DMS 273 treated with DMSO at 0.1 percent for 48 hours (cell line): ENCODE data around the gene RINT1.

Source experiments
- DNase-seq: peaks from one replicate; lab custom pipeline; 2025; lab: John Stamatoyannopoulos, UW

RINT1 gene

DNA sequence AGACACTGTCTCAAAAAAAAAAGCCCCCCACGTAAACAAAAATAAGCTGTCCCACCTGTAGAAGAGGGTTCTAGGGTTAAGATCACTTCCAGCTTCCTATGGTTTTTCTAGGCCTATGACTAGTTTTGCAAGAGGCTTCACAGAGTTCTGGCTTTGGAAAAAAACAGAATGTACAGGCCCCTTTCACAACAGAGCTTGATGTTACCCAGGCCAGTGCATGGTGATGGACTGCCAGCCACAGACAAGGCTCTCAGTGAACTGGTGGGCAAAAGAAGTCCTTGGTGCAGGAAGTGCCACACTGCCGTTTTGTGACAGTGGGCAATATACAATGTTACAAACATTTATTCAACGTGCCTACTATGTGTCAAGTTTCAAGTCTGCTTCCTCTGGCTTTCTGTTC lies 67.5 kb downstream of the RINT1 start:
- DNase-seq = no peak

DNA sequence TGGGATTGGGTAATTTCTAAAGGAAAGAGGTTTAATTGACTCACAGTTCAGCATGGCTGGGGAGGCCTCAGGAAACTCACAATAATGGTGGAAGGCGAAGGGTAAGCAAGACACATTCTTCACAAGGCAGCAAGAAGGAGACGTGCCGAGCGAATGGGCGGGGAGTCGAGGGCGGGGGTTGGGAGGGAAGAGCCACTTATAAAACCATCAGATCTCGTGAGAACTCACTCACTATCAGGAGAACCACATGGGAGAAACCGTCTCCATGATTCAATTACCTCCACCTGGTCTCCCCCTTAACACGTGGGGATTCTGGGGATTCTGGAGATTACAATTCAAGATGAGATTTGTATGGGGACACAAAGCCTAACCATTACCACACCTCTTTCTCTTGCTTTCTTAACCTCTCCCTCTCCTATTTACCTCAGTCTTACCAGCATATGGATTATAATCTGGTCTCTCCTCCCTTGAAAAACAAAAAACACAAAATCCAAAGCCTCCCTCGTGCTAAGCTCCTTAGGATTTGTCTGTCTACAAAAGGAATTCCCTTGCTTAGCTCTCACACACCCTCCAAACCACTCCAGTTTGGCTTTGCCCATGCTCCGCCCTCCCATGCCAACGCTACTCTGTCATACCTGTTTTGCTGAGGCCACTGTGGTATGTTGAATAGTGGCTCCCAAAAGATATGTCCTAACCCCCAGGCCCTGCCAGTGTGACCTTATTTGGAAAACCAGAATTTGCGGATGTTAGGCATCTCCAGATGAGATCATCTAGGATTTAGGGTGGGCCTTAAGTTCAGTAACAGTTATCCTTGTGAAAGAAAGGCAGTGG lies 68.9 kb downstream of the RINT1 start:
- no peak for DNase-seq

DNA sequence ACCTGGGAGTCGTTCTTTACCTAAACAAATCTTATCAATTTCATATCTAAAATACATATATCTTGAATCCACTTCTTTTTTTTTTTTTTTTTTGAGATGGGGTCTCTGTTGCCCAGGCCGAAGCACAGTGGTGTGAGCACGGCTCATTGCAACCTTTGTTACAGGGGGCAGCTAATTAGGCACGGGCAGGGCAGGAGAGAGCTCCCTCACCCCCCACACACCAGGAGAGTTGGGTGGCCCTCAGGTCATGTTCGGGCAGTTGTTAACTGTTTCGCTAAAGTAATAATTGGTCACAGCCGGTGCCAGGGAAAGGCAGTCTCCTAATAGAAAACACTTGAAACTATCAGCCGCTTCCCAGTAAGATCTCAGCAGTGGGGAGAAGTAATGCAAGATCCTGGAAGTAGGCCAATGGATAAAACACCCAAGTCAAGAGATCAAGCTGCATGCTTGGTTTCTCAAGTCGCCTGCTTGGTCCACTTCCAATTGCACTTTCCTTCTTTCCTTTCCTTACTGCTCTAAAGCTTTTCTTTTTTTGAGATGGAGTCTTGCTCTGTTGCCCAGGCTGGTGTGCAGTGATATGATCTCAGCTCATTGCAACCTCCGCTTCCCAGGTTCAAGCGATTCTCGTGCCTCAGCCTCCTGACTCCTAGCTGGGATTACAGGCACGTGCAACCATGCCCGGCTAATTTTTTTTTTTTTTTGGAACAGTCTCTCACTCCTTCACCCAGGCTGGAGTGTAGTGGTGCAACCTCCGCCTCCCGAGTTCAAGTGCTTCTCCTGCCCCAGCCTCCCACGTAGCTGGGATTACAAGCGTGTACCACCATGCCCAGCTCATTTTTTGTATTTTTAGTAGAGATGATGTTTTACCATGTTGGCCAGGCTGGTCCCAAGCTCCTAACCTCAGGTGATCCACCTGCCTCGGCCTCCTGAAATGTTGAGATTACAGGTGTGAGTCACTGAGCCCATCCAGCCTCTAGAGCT lies 70.6 kb downstream of the RINT1 start:
- no peak for DNase-seq

DNA sequence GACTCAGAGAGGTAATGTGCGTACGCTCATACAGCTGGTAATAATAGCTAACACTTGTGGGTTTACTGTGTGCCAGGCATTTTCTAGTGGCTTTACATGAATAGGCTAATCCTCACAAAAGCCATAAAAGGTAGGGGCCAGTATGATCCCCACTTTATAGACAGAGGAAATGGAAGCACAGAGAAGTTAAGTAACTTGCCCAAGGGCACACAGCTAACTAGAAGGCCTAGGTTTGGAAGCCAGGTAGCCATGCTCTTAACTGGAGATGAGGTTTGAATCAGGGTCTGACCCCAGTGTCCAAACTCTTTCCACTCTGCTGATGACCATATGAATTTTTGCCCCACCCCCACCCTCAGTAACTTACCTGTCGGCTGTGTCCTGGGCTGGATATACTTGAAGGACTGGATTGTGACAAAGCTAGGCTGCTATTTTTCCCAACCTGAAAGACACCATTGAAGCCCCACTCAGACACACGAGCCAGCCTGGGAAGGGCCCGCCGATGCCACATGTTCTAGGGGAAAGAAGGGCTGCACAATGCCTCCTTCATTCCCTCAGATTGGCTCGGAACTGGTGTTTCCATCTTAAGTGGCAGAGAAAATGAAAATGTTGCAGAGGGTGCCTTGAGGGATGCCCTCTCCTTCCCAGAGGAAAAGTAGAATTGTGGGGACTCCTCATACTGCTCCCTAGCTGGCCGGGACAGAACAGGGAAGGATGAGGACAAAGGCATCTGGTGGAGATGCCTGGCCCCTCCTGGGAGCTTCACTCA lies 78.3 kb downstream of the RINT1 start:
- no peak for DNase-seq

DNA sequence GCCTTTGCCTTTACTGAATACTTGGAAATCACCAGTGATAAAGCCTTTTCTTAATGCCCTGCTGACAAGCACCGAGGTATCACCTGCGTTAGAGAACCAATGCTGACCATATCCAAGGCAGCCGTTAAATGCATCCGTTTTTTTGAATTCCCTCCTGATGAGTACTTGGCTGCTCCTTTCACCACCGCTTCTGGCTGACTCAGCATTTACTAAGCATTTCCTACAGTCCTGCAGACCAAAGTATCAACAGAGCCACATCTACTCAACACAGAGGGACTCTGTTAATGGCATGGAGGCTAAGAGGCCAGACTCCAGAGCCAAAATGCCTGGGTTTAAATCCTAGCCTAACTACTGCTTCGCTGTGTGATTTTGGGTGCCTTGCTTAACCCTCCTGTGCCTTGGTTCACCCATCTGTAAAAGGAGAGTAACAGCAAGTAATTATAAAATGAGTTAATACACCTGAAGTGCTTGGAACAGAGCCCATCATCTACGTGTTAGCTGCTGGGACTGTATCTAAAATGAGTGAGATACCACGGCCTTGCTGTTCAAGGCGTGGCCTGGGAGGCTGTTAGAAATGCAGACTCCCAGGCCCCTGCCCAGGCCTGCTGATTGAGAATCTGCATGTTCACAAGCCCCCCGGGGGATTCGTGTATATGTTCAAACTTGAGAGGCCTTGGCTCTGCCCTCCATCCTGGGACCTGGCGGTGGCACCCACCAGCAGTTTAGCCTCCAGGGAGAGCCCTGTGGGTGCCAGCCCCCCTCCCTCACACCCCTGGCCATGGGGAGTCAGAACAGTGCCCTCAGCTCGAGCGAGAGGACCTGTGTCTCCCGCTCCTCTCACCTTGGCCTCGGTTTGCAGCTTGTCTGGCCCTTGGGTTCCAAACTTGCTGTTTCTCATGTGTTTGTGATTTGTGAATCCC lies 80.1 kb downstream of the RINT1 start:
- DNase-seq = no peak

DNA sequence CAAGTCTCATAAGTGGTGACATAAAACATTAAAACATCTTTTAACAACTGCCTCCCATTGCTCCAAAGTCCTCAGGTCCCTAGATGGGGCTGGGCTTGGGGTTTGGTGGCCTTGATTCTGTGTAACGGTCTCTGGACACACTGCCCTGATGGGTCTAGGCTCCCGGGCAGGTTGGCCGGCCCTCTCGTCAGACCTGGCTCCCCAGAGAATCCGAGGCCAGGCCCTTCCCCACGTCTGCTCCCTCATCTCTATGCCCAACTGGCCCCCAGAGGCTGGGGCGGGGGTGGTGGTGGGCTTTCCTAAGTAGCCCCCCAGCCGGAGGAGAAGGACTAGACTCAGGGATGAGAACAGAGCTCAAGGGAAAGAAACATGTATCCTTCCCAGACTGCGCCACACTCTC lies 80.8 kb downstream of the RINT1 start:
- DNase-seq = no peak

DNA sequence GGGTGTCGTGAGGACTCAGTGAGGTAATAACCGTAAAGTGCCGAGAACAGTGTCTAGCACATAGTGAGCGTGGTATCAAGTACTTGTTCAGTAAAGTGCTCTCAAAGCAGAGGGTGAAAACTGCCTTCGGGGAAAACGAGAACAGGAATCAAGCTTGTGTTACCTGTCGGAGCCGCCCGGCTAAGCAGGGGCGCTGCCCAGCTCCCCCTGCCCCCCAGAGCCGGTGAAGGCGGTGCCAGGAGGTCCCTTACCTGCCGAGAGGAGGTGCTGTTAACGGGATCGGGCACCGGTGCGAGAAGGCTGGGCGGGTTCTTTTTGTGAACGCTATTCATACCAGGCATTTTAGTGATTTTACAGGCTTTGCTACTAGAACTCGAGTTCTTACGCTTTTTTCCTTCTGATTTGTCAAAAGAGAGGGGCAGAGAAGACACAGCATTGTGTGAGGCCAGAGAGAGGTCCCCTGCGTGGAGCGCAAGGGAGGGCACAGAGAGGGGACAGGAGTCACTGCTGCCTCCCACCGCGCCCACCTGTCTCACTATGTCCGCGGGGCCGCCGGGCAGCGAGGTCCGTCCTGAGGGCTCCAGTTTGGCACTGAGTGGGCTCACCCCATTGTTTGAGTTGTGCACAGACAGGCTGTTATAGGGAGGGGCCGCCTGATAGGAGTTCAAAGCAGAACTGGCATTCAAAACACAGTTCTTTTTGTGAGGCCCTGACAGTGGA lies 81.8 kb downstream of the RINT1 start:
- no peak for DNase-seq

DNA sequence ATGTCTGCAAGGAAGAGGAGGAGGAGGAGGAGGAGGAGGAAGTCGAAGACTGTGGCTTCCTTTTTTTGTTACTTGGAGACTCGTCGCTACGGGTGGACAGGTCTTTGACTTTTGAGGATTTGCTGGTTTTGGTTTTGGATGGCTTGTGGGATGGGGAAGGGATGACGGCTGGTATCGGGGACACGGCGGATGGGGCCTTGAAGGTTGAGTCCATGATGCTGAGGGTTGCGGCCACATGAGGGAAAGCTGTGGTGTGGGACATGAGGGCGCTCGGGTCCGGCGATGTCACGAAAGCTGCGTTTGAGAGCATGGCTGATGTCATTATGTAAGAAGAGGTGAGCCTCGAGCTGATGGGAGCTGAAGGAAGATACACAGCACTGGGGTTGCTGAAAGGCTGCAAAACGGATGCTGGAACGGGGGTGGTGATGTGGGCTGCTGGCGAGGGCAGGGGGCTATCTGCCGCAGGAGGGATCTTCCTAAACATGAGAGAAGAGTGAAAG lies 82.4 kb downstream of the RINT1 start:
- DNase-seq = no peak
